ENCODE measurements around the gene LMNA. TPM values are rescaled to one million over a fixed set of nuclear protein-coding genes. Genes with fewer than 3 reads are reported as not detected.

LMNA gene
- total RNA-seq, 1 donor from 2014 or later = 92.7 TPM

- no peaks in the 10 kb centered on the region for H3K9me3 Mint-ChIP-seq (ENCODE audit: low read depth)
- no peak for TF ChIP-seq CTCF (IDR thresholded peaks at IDR 0.05; ENCODE audit: unreplicated experiment)
- no peak for DNase-seq (ENCODE audit: low spot score, unreplicated experiment)
- no peaks in the 10 kb centered on the region for H3K27me3 Mint-ChIP-seq
- H3K36me3 Mint-ChIP-seq (ENCODE audit: insufficient read depth) = peaks cover 13% of the 10 kb centered on the region
- peaks cover 38% of the 10 kb centered on the region for H3K4me1 Mint-ChIP-seq (ENCODE audit: low read depth)
- H3K4me3 Mint-ChIP-seq (ENCODE audit: low read depth) = no peak overlapping the region
- H3K27ac Mint-ChIP-seq = peak overlapping the region; percentile 49
These were observed 14.1 kb upstream of the LMNA start for GRCh38 chr1:156100205-156100995.

- peaks cover 6% of the 10 kb centered on the region for H3K36me3 Mint-ChIP-seq (ENCODE audit: insufficient read depth)
- DNase-seq (ENCODE audit: low spot score, unreplicated experiment) = no peak
- peaks cover 43% of the 10 kb centered on the region for H3K4me1 Mint-ChIP-seq (ENCODE audit: low read depth)
- H3K27me3 Mint-ChIP-seq = no peaks in the 10 kb centered on the region
- no peaks in the 10 kb centered on the region for H3K9me3 Mint-ChIP-seq (ENCODE audit: low read depth)
- H3K4me3 Mint-ChIP-seq (ENCODE audit: low read depth) = no peak overlapping the region
- H3K27ac Mint-ChIP-seq = peak overlapping the region; percentile 83
- TF ChIP-seq CTCF (IDR thresholded peaks at IDR 0.05; ENCODE audit: unreplicated experiment) = no peak
These were observed 12.6 kb upstream of the LMNA start for GRCh38 chr1:156101880-156102279.

GRCh38 chr1:156102633-156103511 is 11.6 kb upstream of the LMNA start:
- H3K27me3 Mint-ChIP-seq = no peaks in the 10 kb centered on the region
- H3K9me3 Mint-ChIP-seq (ENCODE audit: low read depth) = no peaks in the 10 kb centered on the region
- TF ChIP-seq CTCF (IDR thresholded peaks at IDR 0.05; ENCODE audit: unreplicated experiment) = no peak
- H3K4me1 Mint-ChIP-seq (ENCODE audit: low read depth) = peaks cover 43% of the 10 kb centered on the region
- no peak overlapping the region for H3K4me3 Mint-ChIP-seq (ENCODE audit: low read depth)
- DNase-seq (ENCODE audit: low spot score, unreplicated experiment) = no peak
- H3K36me3 Mint-ChIP-seq (ENCODE audit: insufficient read depth) = peaks cover 5% of the 10 kb centered on the region
- peak overlapping the region; percentile 62 for H3K27ac Mint-ChIP-seq

- H3K4me1 Mint-ChIP-seq (ENCODE audit: low read depth) = peaks cover 43% of the 10 kb centered on the region
These were observed 11.0 kb upstream of the LMNA start for GRCh38 chr1:156103521-156103947.

More at GRCh38 chr1:156103521-156103947, 11.0 kb upstream of the LMNA start:
- Mint-ChIP-seq H3K27me3 (no peaks in the 10 kb centered on the region), H3K9me3 (ENCODE audit: low read depth) (no peaks in the 10 kb centered on the region), H3K36me3 (ENCODE audit: insufficient read depth) (peaks cover 3% of the 10 kb centered on the region), H3K27ac (peak overlapping the region; percentile 62), H3K4me3 (ENCODE audit: low read depth) (no peak overlapping the region)
- no peak for DNase-seq (ENCODE audit: low spot score, unreplicated experiment)
- no peak for TF ChIP-seq CTCF (IDR thresholded peaks at IDR 0.05; ENCODE audit: unreplicated experiment)
